Glutamatergic neuron (in vitro differentiated cells): ENCODE results near the gene OSBPL1A. TPM values are rescaled to one million over a fixed set of nuclear protein-coding genes. Genes with fewer than 3 reads are reported as not detected.

Source experiments
- DNase-seq: peaks from one replicate; pipeline ENCODE4 v3.0.0; 2022
- H3K27ac Mint-ChIP-seq: one replicate; pipeline ENCODE4 v1.8.0; 2020; ENCODE audit warnings: mild to moderate bottlenecking, mixed read lengths, inconsistent platforms; ENCODE audit not compliant: unreplicated experiment
- H3K27me3 Mint-ChIP-seq: one replicate; pipeline ENCODE4 v1.8.0; 2020; ENCODE audit warnings: mild to moderate bottlenecking, moderate library complexity, mixed read lengths, inconsistent platforms; ENCODE audit not compliant: unreplicated experiment
- H3K36me3 Mint-ChIP-seq: one replicate; pipeline ENCODE4 v1.8.0; 2020; ENCODE audit warnings: mild to moderate bottlenecking, mixed read lengths, inconsistent platforms; ENCODE audit not compliant: unreplicated experiment
- H3K4me1 Mint-ChIP-seq: one replicate; pipeline ENCODE4 v1.8.0; 2020; ENCODE audit warnings: mild to moderate bottlenecking, low read depth, mixed read lengths, inconsistent platforms; ENCODE audit not compliant: unreplicated experiment
- H3K4me3 Mint-ChIP-seq: one replicate; pipeline ENCODE4 v1.8.0; 2020; ENCODE audit warnings: mild to moderate bottlenecking, mixed read lengths, inconsistent platforms; ENCODE audit not compliant: unreplicated experiment
- H3K9me3 Mint-ChIP-seq: one replicate; pipeline ENCODE4 v1.8.0; 2020; ENCODE audit warnings: mild to moderate bottlenecking, moderate library complexity, mixed read lengths, inconsistent platforms; ENCODE audit not compliant: unreplicated experiment
- CTCF ChIP-seq: fragments of 200-600 bp; sonication (generic); IDR thresholded peaks from one replicate; pipeline ENCODE4 v1.5.0; 2021; ENCODE audit not compliant: partially characterized antibody, unreplicated experiment
- total RNA-seq: library from RNA; stranded (reverse); fragmentation: NEBNext Ultra II Directional; extraction: Animal tissue kit (Norgen Biotek cat#: 25700); gene quantifications from one replicate; pipeline ENCODE4 v1.2.1, GENCODE V29; 2021; ENCODE audit not compliant: unreplicated experiment

OSBPL1A gene
- total RNA-seq, 1 donor from 2014 or later: 27.5 TPM

GRCh38 chr18:24342347-24342746 is 55.3 kb downstream of the OSBPL1A start:
- H3K27me3 Mint-ChIP-seq: no peaks in the 10 kb centered on the region
- TF ChIP-seq CTCF: no peak

GRCh38 chr18:24341361-24341760 is 56.3 kb downstream of the OSBPL1A start:
- Mint-ChIP-seq H3K4me1 (peaks cover 2% of the 10 kb centered on the region), H3K27me3 (no peaks in the 10 kb centered on the region), H3K36me3 (no peaks in the 10 kb centered on the region), H3K9me3 (no peaks in the 10 kb centered on the region), H3K27ac (no peak overlapping the region), H3K4me3 (no peak overlapping the region)
- TF ChIP-seq CTCF: no peak
- DNase-seq: no peak

More at GRCh38 chr18:24342347-24342746, 55.3 kb downstream of the OSBPL1A start:
- Mint-ChIP-seq H3K27ac (no peak overlapping the region), H3K36me3 (no peaks in the 10 kb centered on the region), H3K4me1 (peaks cover 2% of the 10 kb centered on the region), H3K4me3 (no peak overlapping the region), H3K9me3 (no peaks in the 10 kb centered on the region)
- DNase-seq: no peak

GRCh38 chr18:24333084-24333483 is 64.5 kb downstream of the OSBPL1A start:
- no peak overlapping the region for H3K27ac Mint-ChIP-seq
- no peaks in the 10 kb centered on the region for H3K9me3 Mint-ChIP-seq
- H3K4me3 Mint-ChIP-seq: no peak overlapping the region
- DNase-seq: no peak
- peaks cover 5% of the 10 kb centered on the region for H3K36me3 Mint-ChIP-seq
- no peak for TF ChIP-seq CTCF
- H3K27me3 Mint-ChIP-seq: no peaks in the 10 kb centered on the region
- H3K4me1 Mint-ChIP-seq: no peaks in the 10 kb centered on the region

- Mint-ChIP-seq H3K36me3 (no peaks in the 10 kb centered on the region), H3K4me1 (peaks cover 4% of the 10 kb centered on the region), H3K27ac (peak overlapping the region; percentile 95), H3K4me3 (no peak overlapping the region), H3K9me3 (peaks cover 6% of the 10 kb centered on the region), H3K27me3 (no peaks in the 10 kb centered on the region)
- no peak for DNase-seq
- TF ChIP-seq CTCF: no peak
Measured at GRCh38 chr18:24326211-24326610, 71.4 kb downstream of the OSBPL1A start.

- no peaks in the 10 kb centered on the region for H3K36me3 Mint-ChIP-seq
- no peak for TF ChIP-seq CTCF
- no peak overlapping the region for H3K4me3 Mint-ChIP-seq
- H3K27me3 Mint-ChIP-seq: peaks cover 2% of the 10 kb centered on the region
- no peak overlapping the region for H3K27ac Mint-ChIP-seq
- DNase-seq: no peak
- peaks cover 4% of the 10 kb centered on the region for H3K4me1 Mint-ChIP-seq
- H3K9me3 Mint-ChIP-seq: peaks cover 6% of the 10 kb centered on the region
Measured at GRCh38 chr18:24322584-24323136, 75.0 kb downstream of the OSBPL1A start.
